NB4 (cell line): ENCODE results near the gene IDI1.

Source experiments
- DNase-seq: peaks from one replicate; pipeline ENCODE4 v3.0.0; 2010; ENCODE audit warnings: low read depth
- H3K4me3 ChIP-seq: one replicate; pipeline ENCODE4 v1.5.1; 2011; ENCODE audit warnings: mild to moderate bottlenecking, low read depth, low read length, moderate library complexity
- CTCF ChIP-seq: IDR thresholded peaks from one replicate; pipeline ENCODE4 v1.5.1; 2012; ENCODE audit warnings: low read depth, low read length
- MAX ChIP-seq: IDR thresholded peaks from 2 replicates; pipeline ENCODE4 v1.6.1; 2011; ENCODE audit warnings: low read depth, low read length
- MYC ChIP-seq: IDR thresholded peaks from 2 replicates; pipeline ENCODE4 v1.6.1; 2011; ENCODE audit warnings: low read depth, low read length
- POLR2A ChIP-seq: IDR thresholded peaks from 2 replicates; pipeline ENCODE4 v1.6.1; 2011; ENCODE audit warnings: mild to moderate bottlenecking; ENCODE audit not compliant: insufficient read length; ENCODE audit errors: extremely low read depth

IDI1 gene

GRCh38 chr10:1093696-1094095, 44.8 kb upstream of the IDI1 start:
- H3K4me3 ChIP-seq = no peak overlapping the region
- DNase-seq = no peak
- TF ChIP-seq MAX (no peak), POLR2A (no peak), MYC (no peak), CTCF (no peak)

DNA sequence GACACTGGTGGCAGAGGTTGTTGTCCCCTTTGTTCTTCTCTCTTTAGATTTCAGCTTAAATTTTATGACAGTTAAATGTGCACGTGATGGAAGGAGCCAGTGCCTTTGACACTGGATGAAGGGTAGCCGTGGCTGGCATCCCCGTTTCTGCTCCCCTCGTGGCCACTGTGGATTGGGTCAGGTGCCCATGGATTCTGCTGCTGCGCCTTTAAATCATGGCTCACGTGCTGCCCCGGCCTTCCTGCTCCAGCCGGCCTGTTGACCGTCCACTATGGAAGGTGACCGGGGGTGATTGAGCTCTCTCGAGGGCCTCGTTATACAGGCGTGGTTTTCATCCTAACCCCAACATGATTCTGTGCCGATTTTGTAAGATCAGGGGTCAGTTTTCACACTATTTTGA, 41.8 kb upstream of the IDI1 start:
- TF ChIP-seq POLR2A (no peak), MAX (no peak), MYC (no peak), CTCF (no peak)
- H3K4me3 ChIP-seq = no peak overlapping the region
- no peak for DNase-seq

- no peak for DNase-seq
- no peak overlapping the region for H3K4me3 ChIP-seq
- TF ChIP-seq POLR2A (no peak), MAX (no peak), CTCF (no peak), MYC (no peak)
Observed at GRCh38 chr10:1089017-1089689, 40.2 kb upstream of the IDI1 start.

DNA sequence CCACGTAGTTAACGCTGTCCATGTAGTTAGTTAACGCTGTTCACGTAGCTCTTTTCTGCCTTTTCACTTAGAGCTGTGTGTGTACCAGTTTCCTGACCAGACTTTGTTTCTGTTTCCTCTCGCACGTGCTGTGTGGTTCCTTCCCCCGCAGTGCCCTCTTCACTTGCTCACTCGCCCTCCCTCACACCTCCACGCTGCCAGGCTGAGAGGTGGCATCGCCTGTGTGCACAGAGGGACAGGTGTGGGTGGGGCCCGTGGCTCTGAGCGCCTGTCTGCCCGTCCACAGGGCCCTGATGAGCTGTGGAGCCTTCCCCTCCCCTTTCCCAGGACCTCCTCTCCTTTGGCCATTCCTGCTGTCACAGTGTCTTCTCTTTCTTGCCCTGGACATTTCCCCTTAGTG, 37.9 kb upstream of the IDI1 start:
- no peak for DNase-seq
- no peak overlapping the region for H3K4me3 ChIP-seq
- TF ChIP-seq MYC = no peak

DNA sequence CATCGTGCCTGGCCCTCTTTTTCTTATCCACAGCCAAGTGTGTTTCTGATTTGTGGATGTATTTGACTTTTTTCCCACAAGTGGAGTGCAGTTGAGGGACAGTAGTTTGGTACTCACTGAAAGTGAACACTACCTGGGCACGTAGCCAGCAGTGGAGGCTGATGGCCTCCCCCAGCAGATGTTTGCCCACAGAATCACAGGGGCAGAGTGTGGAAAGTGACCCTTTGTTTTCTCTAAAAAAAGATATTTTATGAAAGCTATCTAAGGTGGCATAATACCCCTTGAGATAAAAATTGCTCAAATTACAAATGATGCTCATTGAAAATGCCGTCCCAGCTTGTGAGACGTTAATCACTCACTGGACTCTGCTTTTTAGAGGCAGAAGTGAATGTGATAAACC, 36.3 kb upstream of the IDI1 start:
- no peak overlapping the region for H3K4me3 ChIP-seq
- no peak for TF ChIP-seq POLR2A
- no peak for TF ChIP-seq MYC
- no peak for TF ChIP-seq MAX
- TF ChIP-seq CTCF = no peak
- no peak for DNase-seq

DNA sequence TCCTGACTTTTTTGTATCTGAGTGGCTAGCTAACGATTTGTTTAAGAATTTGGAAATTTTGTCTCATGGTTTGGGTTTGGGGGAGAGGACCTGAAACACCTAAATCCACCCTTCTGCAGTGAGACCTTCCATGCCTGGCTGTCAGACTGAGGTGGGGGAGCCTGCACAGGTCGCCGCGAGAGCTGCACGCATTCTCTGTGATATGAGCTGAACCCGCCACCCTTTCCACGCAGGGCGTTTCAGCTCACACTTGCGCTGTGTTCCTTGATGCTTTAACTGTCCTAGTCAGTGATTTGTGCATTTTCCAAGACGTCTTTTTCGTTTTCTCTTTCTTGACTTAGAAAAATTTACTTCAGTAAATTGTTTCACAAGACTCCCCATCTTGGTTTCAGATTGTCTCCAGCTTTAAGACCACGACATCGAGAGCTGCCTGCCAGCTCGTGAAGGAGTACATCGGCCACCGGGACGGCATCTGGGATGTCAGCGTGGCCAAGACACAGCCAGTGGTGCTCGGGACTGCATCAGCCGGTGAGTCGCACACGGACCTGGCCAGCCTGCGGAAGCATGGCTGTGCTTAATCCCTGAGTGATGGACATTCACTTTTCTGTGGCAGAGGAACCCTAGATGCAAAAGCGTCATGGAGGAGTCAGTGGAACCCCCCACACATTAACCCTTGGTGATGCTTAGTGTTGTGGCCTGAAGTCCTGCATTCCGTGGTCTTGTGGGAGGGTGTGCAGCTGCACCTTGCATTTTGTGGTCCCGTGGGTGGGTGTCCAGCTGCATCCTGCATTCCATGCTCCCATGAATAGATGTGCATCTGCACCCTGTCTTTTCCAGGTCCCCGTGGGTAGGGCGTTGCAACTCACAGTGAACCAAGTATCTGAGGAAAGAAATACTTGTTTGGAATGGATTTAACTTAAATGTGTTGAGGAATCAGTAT, 35.4 kb upstream of the IDI1 start:
- no peak for TF ChIP-seq MAX

More for the DNA sequence above, 35.4 kb upstream of the IDI1 start:
- no peak for DNase-seq
- no peak overlapping the region for H3K4me3 ChIP-seq
